GM21526 (cell line): ENCODE data around the gene SIX4.

Experiments used
- ATAC-seq: cut with Tn5 transposase; IDR thresholded peaks from one replicate; pipeline ENCODE4 v1.9.1; 2021; ENCODE audit warnings: moderate library complexity; ENCODE audit not compliant: unreplicated experiment, low FRiP score

Gene SIX4

DNA sequence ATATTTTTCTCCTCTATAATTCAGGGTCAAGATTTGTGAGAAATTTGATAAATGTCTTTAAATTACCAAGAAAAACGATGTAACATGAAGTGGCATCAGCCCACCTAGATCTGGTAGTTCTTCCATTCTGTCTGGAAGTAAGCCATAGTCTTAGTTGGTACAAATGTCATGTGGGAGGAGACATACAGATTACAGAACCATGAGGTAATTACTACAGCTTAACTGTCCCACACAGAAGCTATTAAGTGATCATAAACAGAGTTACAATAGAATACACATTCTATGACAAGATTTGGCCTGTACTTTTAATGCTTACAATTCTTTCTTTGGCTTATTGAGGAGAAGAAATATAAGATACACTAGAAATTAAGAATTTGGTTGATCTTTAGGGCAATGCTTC, 61.2 kb downstream of the SIX4 start:
- no peak for ATAC-seq

DNA sequence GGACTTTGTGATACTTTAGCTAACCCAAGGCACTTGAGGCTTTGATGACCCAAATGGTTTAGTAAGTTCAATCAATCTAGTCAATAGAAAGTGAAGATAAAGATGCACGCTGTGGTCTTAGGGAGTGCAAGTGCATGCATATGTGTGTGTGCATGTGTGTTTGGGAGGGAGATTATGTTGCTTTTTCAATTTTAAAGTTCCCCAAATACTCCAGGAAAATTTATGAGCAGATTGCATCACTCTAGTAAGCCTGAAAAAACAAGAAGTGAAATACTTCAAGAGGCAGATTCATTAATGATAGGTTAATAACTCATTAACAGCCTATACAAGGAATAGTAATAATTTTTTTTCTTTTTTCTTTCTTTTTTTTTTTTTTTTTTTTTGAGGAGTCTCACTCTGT, 62.4 kb downstream of the SIX4 start:
- ATAC-seq, result no peak
